ENCODE results near the gene ZNF808.
"Not testable (repeated sequence)": the region's sequence is repeated elsewhere in the genome, so short reads cannot be mapped to it uniquely, and the experiment has no call there.

The ZNF808 gene

DNA sequence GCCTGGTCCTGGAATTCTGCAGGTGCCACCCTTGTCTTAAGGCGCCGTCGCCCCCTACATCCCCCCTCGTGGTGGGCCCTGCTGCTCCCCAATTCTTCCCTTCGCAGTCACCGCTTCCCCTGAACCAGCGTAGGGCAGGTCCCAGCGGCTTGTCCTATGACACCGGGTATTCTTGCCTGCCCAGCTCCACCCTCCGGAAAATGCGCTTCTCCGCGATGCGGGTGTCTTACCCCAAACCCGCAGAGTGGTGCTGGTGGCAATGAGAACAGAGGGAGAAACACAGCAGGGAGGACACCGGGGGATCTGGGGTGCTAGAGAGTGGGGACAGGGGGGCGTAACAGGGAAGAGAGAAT is 9.0 kb downstream of the ZNF808 start:
- peak; percentile 35 for DNase-seq

GRCh38 chr19:52538815-52539214 is 11.3 kb downstream of the ZNF808 start:
- DNase-seq: not testable (repeated sequence)

DNA sequence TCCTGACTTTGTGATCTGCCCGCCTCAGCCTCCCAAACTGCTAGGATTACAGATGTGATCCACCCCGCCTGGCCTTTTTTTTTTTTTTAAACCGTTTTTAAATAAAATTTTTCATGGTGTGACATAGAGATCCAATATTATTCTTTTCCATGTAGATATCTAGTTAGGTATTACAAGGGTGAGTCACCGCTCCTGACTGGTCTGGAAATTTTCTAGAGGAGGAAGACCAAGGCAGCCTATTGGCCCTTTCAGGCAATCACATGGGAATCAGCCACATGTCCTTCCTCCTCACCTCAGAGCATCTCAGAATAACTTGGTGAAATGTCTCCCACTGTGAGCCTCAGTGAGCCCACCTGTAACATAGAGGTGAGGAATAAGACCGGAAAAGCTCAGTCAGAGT is 13.7 kb downstream of the ZNF808 start:
- not testable (repeated sequence) for DNase-seq

DNA sequence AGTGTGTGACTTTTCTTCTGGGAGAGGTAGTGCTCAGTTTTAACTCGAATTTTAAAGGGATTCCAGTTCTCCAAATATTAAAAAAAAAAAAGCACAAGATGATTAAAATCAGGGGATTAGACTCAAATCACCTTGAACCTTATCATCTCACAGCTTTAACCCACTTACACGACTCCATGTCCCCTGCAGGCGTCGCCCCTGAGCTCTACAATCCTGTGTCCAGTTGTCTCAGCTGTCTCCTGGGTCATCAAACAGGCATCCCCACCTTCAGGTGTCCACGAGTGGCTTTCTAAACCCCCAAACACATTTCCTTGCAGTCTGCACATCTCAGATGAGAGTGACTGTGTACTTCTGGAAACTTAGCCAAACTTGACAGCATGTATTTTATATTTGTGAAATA is 14.1 kb downstream of the ZNF808 start:
- no peak for DNase-seq

GRCh38 chr19:52542541-52542940 is 15.1 kb downstream of the ZNF808 start:
- not testable (repeated sequence) for DNase-seq

- DNase-seq: no peak
Measured at GRCh38 chr19:52542984-52543664, 15.7 kb downstream of the ZNF808 start.

DNA sequence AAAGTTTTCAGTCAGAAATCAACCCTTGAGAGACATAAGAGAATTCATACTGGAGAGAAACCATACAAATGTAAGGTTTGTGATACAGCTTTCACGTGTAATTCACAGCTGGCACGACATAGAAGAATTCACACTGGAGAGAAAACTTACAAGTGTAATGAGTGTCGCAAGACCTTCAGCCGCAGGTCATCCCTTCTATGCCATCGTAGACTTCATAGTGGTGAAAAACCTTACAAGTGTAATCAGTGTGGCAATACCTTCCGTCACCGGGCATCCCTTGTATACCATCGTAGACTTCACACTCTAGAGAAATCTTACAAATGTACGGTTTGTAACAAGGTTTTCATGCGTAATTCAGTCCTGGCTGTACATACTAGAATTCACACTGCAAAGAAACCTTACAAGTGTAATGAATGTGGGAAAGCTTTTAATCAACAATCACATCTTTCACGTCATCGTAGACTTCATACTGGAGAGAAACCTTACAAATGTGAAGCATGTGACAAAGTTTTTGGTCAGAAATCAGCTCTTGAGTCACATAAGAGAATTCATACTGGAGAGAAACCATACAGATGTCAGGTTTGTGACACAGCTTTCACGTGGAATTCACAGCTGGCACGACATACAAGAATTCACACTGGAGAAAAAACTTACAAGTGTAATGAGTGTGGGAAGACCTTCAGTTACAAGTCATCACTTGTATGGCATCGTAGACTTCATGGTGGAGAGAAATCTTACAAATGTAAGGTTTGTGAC is 26.9 kb downstream of the ZNF808 start:
- DNase-seq: no peak

GRCh38 chr19:52557231-52557995 is 29.9 kb downstream of the ZNF808 start:
- no peak for DNase-seq

- not testable (repeated sequence) for DNase-seq
Measured at GRCh38 chr19:52558732-52559445, 31.4 kb downstream of the ZNF808 start.

GRCh38 chr19:52561611-52562010 is 34.1 kb downstream of the ZNF808 start:
- not testable (repeated sequence) for DNase-seq

DNA sequence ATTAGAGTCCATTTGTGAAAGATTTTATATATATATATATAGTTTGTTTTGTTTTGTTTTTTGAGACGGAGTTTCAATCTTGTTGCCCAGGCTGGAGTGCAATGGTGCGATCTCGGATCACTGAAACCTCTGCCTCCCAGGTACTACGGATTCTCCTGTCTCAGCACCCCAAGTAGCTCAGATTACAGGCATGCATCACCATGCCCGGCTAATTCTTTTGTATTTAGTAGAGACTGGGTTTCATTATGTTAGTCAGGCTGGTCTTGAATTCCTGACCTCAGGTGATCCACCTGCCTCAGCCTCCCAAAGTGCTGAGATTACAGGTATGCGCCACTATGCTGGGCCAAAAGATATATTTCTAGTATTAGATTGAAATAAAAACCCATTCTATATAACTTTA is 38.7 kb downstream of the ZNF808 start:
- DNase-seq: no peak

GRCh38 chr19:52566588-52566987 is 39.1 kb downstream of the ZNF808 start:
- no peak for DNase-seq

DNA sequence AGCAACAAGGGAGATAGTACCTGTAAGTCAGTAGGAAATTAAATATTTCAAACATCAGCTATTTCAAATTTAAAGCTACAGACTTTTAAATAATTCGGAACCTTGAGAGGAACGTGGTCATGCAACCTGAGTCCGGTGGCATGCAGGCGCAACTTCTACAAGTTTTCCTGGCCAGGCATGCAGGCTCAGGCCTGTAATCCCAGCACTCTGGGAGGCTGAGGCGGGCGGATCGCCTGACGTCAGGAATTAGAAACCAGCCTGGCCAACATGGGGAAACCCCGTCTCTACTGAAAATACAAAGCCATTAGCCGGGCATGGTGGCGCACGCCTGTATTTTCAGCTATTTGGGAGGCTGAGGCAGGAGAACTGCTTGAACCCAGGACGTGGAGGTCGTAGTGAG is 40.5 kb downstream of the ZNF808 start:
- DNase-seq: no peak

- not testable (repeated sequence) for DNase-seq
Measured at GRCh38 chr19:52569638-52569999, 42.2 kb downstream of the ZNF808 start.

GRCh38 chr19:52570000-52570861 is 42.8 kb downstream of the ZNF808 start, which contains the start of gene ZNF701:
ZNF701 (plus strand) TSS chr19:52570287; CDS start chr19:52574148, 3,861 bp downstream.
- DNase-seq: peak; percentile 80

- no peak for DNase-seq
Measured at GRCh38 chr19:52584736-52585440, 57.4 kb downstream of the ZNF808 start.

DNA sequence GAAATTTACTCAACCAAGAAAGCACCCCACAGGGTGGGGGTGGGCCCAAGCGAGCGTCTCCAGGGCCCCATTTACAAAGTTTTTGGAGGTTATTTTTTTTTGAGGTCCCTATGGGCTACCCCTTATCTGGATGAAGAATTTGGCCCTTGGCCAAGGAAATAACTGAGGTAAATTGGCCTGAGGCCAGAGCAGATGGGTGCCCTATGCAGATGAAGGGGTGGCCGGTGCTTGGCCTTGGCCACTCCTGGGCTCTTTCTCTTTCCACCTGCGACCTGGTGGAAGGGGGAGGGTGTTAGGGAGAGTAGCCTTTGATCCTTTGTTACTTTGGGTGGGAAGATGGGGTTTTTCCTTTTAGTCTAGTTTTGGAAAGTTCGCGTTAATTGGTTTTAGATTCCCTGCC is 58.1 kb downstream of the ZNF808 start:
- no peak for DNase-seq

GRCh38 chr19:52590728-52591127 is 63.3 kb downstream of the ZNF808 start:
- DNase-seq: no peak

GRCh38 chr19:52592301-52592700 is 64.8 kb downstream of the ZNF808 start:
- DNase-seq: no peak

DNA sequence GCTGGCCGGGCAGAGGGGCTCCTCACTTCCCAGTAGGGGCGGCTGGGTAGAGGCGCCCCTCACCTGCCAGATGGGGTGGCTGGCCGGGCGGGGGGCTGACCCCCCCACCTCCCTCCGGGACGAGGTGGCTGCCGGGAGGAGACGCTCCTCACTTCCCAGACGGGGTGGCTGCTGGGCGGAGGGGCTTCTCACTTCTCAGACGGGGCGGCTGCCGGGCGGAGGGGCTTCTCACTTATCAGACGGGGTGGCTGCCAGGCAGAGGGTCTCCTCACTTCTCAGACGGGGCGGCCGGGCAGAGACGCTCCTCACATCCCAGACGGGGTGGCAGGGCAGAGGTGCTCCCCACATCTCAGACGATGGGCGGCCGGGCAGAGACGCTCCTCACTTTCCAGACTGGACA is 66.0 kb downstream of the ZNF808 start:
- DNase-seq: not testable (repeated sequence)

DNA sequence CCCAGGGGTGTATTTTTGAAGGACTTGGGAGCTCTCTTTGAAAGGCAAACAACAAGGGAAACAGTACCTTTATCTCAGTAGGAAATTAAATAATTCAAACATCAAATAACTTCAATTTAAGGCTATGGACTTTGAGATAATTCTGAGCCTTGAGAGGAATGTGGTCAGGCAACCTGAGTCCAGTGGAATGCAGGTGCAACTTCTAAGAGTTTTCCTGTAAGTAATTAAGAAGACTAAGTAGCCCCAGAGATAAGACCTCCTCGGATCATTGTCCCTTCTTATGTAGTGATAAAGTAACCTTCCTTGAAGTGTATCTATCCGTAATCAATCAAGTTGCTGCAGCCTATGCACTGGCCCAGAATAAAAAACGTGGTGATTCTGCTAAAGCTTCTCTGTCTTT is 71.8 kb downstream of the ZNF808 start:
- DNase-seq: no peak
